ENCODE data around the gene ALDOC.

ALDOC gene

GRCh38 chr17:28552176-28552999 is 24.3 kb downstream of the ALDOC start, which contains the start of gene UNC119:
Gene UNC119, minus strand, starts transcription at chr17:28552624. Its CDS starts 67 bp downstream, at chr17:28552557.
- DNase-seq (ENCODE audit: low spot score) = peak; percentile 78

- DNase-seq (ENCODE audit: low spot score) = peak; percentile 25
Measured at GRCh38 chr17:28551421-28552175, 25.1 kb downstream of the ALDOC start.

GRCh38 chr17:28550858-28551257 is 25.8 kb downstream of the ALDOC start:
- no peak for DNase-seq (ENCODE audit: low spot score)

- peak; percentile 37 for DNase-seq (ENCODE audit: low spot score)
Measured at GRCh38 chr17:28549236-28550132, 27.2 kb downstream of the ALDOC start.

- DNase-seq (ENCODE audit: low spot score) = no peak
Measured at GRCh38 chr17:28548417-28549130, 28.1 kb downstream of the ALDOC start.

GRCh38 chr17:28547623-28548416 is 28.9 kb downstream of the ALDOC start:
- DNase-seq (ENCODE audit: low spot score) = peak; percentile 81

- no peak for DNase-seq (ENCODE audit: low spot score)
Measured at GRCh38 chr17:28547096-28547622, 29.5 kb downstream of the ALDOC start.

- DNase-seq (ENCODE audit: low spot score) = no peak
Measured at GRCh38 chr17:28545787-28546415, 30.8 kb downstream of the ALDOC start.

- no peak for DNase-seq (ENCODE audit: low spot score)
Measured at GRCh38 chr17:28545141-28545503, 31.6 kb downstream of the ALDOC start.

GRCh38 chr17:28544402-28545140 is 32.1 kb downstream of the ALDOC start:
- DNase-seq (ENCODE audit: low spot score) = no peak

- DNase-seq (ENCODE audit: low spot score) = no peak
Measured at GRCh38 chr17:28541439-28541838, 35.3 kb downstream of the ALDOC start.

- no peak for DNase-seq (ENCODE audit: low spot score)
Measured at GRCh38 chr17:28540231-28540630, 36.5 kb downstream of the ALDOC start.

GRCh38 chr17:28538296-28538895 is 38.3 kb downstream of the ALDOC start:
- DNase-seq (ENCODE audit: low spot score) = no peak

GRCh38 chr17:28537219-28537610 is 39.5 kb downstream of the ALDOC start:
- DNase-seq (ENCODE audit: low spot score) = no peak

GRCh38 chr17:28536532-28537218 is 40.0 kb downstream of the ALDOC start:
- DNase-seq (ENCODE audit: low spot score) = no peak

GRCh38 chr17:28534740-28535375 is 41.8 kb downstream of the ALDOC start:
- DNase-seq (ENCODE audit: low spot score) = no peak

- peak; percentile 32 for DNase-seq (ENCODE audit: low spot score)
Measured at GRCh38 chr17:28533091-28533807, 43.4 kb downstream of the ALDOC start.
